Esophagus squamous epithelium (tissue), 5 donors: ENCODE measurements around the gene OR2L8. TPM values are rescaled to one million over a fixed set of nuclear protein-coding genes. Genes with fewer than 3 reads are reported as not detected.

Experiments used
- DNase-seq: peaks from one replicate; lab custom pipeline; 2025; lab: John Stamatoyannopoulos, UW
- H3K27ac ChIP-seq, 4 donors: fragments of 200-600 bp; sonication (generic); one replicate each; pipeline ENCODE4 v1.5.1; 2016 to 2019; ENCODE audit warnings: mild to moderate bottlenecking in 1 of 4
- H3K27me3 ChIP-seq, 4 donors: fragments of 200-600 bp; sonication (generic); 1 replicate in 3 of 4; 2 replicates in 1 of 4; pipeline versions ENCODE4 v1.5.1 to v1.6.0; 2017 to 2021; ENCODE audit warnings: antibody characterized with exemption in 1 of 4
- H3K36me3 ChIP-seq, 3 donors: fragments of 200-600 bp; sonication (generic); one replicate each; pipeline ENCODE4 v1.5.1; 2016 to 2019
- H3K4me1 ChIP-seq, 3 donors: fragments of 200-600 bp; sonication (generic); one replicate each; pipeline ENCODE4 v1.5.1; 2017 to 2019
- H3K4me3 ChIP-seq, 4 donors: fragments of 200-600 bp; sonication (generic); 1 replicate in 3 of 4; 2 replicates in 1 of 4; pipeline ENCODE4 v1.5.1; 2016 to 2019; ENCODE audit warnings: mild to moderate bottlenecking in 2 of 4, moderate library complexity in 1 of 4
- H3K9me3 ChIP-seq, 3 donors: fragments of 200-600 bp; sonication (generic); one replicate each; pipeline ENCODE4 v1.5.1; 2016 to 2019
- POLR2A ChIP-seq, 4 donors: fragments of 450-650 bp; IDR thresholded peaks; one replicate each; pipeline ENCODE4 v1.6.1; 2017; ENCODE audit warnings: antibody characterized with exemption in 4 of 4, mild to moderate bottlenecking in 4 of 4, moderate library complexity in 3 of 4
- WGBS, 2 donors: methylation state at CpG; one replicate each; pipeline ENCODE4 v1.1.5; 2018; 5-methylcytosine and 5-hydroxymethylcytosine counted together
- intact Hi-C: fragments of 100-400 bp; cut with DNase I; formaldehyde crosslinking; loops from one replicate; pipeline ENCODE4 v1.15.0; 2022
- total RNA-seq, 4 donors: library from RNA; depleted of rRNA; stranded (reverse); fragments of >200 nt; gene quantifications; one replicate each; pipeline ENCODE4 v1.1.0, GENCODE V29; 2016
- TF ChIP-seq, protein P1 (sequence below), 6 experiments: fragments of 450-650 bp in 4 of 6; fragments of 200-600 bp in 2 of 6; sonication (generic) in 2 of 6; IDR thresholded peaks; one replicate each; pipeline ENCODE4 v1.5.1; 2016 to 2019; ENCODE audit warnings: antibody characterized with exemption in 6 of 6, mild to moderate bottlenecking in 4 of 6, moderate library complexity in 4 of 6
- donor health status: DM: yes; HTN: yes; CAD: no.

Gene OR2L8, protein sequence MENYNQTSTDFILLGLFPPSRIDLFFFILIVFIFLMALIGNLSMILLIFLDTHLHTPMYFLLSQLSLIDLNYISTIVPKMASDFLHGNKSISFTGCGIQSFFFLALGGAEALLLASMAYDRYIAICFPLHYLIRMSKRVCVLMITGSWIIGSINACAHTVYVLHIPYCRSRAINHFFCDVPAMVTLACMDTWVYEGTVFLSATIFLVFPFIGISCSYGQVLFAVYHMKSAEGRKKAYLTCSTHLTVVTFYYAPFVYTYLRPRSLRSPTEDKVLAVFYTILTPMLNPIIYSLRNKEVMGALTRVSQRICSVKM
- total RNA-seq: not detected

DNA sequence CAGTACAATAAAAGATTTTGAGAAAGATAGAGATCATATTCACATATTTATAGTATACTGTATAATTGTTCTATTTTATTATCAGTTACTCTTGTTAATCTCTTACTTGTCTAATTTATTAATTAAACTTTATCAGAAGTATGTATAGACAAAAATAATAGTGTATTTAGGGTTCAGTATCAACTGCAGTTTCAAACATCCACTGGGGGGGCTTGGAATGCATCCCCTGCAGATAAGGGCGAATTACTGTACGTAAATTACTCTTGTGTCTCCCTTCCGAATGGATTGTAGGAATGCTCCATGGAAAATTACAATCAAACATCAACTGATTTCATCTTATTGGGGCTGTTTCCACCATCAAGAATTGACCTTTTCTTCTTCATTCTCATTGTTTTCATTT is at the start of gene OR2L8:
Gene OR2L8 (plus strand): TSS at position 301 of the 400 bp plus-strand sequence. CDS start 0 bp downstream, at position 301.
- intact Hi-C loops: no loop called here
- Histone ChIP-seq H3K4me1 (no peaks in the 10 kb centered on the region), H3K27ac (no peak within 1 kb of the TSS), H3K27me3 (no peaks in the 10 kb centered on the region), H3K4me3 (no peak within 1 kb of the TSS), H3K9me3 (no peaks in the 10 kb centered on the region), H3K36me3 (no peaks in the 10 kb centered on the region)
- no peak for TF ChIP-seq POLR2A (IDR thresholded peaks at IDR 0.05)
- TF ChIP-seq, protein P1, sequence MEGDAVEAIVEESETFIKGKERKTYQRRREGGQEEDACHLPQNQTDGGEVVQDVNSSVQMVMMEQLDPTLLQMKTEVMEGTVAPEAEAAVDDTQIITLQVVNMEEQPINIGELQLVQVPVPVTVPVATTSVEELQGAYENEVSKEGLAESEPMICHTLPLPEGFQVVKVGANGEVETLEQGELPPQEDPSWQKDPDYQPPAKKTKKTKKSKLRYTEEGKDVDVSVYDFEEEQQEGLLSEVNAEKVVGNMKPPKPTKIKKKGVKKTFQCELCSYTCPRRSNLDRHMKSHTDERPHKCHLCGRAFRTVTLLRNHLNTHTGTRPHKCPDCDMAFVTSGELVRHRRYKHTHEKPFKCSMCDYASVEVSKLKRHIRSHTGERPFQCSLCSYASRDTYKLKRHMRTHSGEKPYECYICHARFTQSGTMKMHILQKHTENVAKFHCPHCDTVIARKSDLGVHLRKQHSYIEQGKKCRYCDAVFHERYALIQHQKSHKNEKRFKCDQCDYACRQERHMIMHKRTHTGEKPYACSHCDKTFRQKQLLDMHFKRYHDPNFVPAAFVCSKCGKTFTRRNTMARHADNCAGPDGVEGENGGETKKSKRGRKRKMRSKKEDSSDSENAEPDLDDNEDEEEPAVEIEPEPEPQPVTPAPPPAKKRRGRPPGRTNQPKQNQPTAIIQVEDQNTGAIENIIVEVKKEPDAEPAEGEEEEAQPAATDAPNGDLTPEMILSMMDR (IDR thresholded peaks at IDR 0.05): no peak
- no peak for DNase-seq
- WGBS, 2 donors: 83 to 84% methylated on average over 3 of the region's 3 CpGs

DNA sequence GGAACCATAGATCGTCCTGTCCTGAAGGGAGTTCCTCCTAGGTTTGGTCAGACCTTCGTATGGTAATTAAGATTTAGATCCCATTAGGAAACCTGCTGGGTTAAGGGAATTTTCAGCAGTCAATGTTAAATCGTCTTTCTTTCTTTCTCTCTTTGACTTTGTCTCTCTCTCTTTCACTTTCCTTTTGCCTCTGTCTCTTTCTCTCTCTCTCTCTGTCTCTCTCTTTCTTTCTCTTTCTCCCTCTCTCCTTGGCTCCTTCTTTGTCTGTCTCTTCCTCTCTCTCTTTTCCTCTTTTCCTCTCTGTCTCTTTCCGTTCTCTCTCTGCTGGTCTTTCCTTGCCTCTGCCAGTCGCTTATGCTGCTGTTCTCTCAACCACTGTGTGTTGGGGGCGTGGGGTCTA is 44.5 kb upstream of the OR2L8 start:
- Histone ChIP-seq H3K27ac (no peak overlapping the region), H3K27me3 (no peaks in the 10 kb centered on the region), H3K4me1 (no peaks in the 10 kb centered on the region), H3K36me3 (no peaks in the 10 kb centered on the region), H3K4me3 (no peak overlapping the region), H3K9me3 (no peaks in the 10 kb centered on the region)
- 73 to 83% methylated on average over 6 of the region's 6 CpGs for WGBS, 2 donors
- TF ChIP-seq, protein P1 (IDR thresholded peaks at IDR 0.05): no peak
- no peak for DNase-seq
- intact Hi-C loops: no loop called here

DNA sequence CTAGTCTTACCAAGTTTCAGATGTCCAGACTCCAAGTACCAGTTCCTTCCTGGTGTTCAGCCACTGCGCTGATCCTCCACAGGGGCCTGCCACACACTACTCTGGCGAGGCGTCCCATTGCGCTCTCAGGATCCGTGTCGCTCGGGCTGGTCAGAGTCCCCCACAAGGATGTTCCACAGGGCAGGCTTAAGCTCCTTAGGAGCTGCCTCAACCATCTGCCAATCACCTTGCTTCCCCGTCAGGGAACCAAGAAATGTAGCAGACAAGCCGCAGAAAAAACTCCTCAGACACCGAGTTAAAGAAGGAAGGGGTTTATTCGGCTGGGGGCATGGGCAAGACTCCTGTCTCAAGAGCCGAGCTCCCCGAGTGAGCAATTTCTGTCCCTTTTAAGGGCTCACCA is 43.5 kb upstream of the OR2L8 start:
- no peak for TF ChIP-seq POLR2A (IDR thresholded peaks at IDR 0.05)
- TF ChIP-seq, protein P1 (IDR thresholded peaks at IDR 0.05): no peak
- WGBS, 2 donors: 88 to 93% methylated on average over 5 to 6 of the region's 13 CpGs
- no peaks in the 10 kb centered on the region for H3K27me3 ChIP-seq

DNA sequence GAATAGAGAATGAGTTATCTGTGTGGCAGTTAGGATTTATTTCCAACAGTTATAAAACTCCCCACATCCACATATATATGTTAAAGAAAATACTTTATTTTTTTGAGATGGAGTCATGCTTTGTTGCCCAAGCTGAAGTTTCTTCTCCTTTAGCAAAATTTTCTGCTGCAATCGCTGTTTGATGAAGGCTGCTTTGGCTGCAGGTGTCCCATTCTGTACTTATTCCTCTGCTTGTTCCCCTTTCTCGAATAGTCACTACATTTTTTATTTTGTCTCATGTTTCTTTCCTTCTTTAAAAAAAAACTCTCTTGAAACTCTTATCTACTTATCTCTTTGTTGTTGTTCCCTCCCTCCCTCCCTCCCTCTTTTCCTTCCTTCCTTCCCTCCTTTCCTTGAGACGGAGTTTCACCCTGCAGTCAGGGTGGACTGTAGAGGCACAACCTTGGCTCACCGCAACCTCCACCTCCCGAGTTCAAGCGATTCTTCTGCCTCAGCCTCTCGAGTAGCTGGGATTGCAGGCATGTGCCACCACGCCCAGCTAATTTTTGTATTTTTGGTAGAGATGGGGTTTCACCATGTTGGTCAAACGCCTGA is 42.7 kb upstream of the OR2L8 start:
- no peak for DNase-seq
- Histone ChIP-seq H3K4me3 (peak overlapping the region in 2 of 4 donors; percentile 18 to 51), H3K27ac (peak overlapping the region in 1 of 4 donors; percentile 50), H3K27me3 (no peaks in the 10 kb centered on the region), H3K4me1 (no peaks in the 10 kb centered on the region), H3K9me3 (no peaks in the 10 kb centered on the region), H3K36me3 (no peaks in the 10 kb centered on the region)
- TF ChIP-seq, protein P1 (IDR thresholded peaks at IDR 0.05): no peak
- TF ChIP-seq POLR2A (IDR thresholded peaks at IDR 0.05): no peak
- intact Hi-C loops: no loop called here
- 35 to 53% methylated on average over 9 of the region's 9 CpGs for WGBS, 2 donors

More for the DNA sequence above, 43.5 kb upstream of the OR2L8 start:
- no peak for DNase-seq
- Histone ChIP-seq H3K4me1 (no peaks in the 10 kb centered on the region), H3K36me3 (no peaks in the 10 kb centered on the region), H3K9me3 (no peaks in the 10 kb centered on the region), H3K4me3 (peak overlapping the region in 1 of 4 donors; percentile 34), H3K27ac (no peak overlapping the region)
- intact Hi-C loops: no loop called here

DNA sequence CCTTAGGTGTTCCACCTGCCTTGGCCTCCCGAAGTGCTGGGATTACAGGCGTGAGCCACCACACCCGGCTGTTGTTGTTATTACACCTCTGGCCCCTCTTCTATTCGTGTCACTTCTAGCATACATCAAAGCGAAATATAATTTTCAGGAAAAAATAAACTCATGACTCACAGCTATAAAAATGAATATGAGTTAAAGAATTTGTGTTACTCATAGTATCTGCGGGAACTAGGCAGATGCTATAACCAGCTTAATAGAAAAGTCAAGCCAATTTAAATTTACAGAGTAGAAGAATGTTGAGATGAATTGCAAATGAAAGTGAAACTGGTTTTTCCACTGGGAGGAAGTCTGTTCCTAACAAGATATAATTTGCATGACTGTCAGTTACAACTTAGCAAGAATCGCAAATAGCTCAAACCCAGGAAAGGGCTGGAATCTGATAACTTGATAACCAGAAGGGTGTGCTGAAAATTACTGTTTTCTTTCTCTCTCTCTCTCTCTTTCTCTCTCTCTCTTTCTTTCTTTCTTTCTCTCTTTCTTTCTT is 42.1 kb upstream of the OR2L8 start:
- 5 to 30% methylated on average over 7 of the region's 7 CpGs for WGBS, 2 donors
- intact Hi-C loops: no loop called here
- DNase-seq: no peak

More for the DNA sequence above, 42.1 kb upstream of the OR2L8 start:
- TF ChIP-seq, protein P1 (IDR thresholded peaks at IDR 0.05): no peak
- TF ChIP-seq POLR2A (IDR thresholded peaks at IDR 0.05): no peak
- peak overlapping the region in 2 of 4 donors; percentile 18 to 51 for H3K4me3 ChIP-seq
- H3K27me3 ChIP-seq: no peaks in the 10 kb centered on the region
- no peaks in the 10 kb centered on the region for H3K9me3 ChIP-seq
- peak overlapping the region in 1 of 4 donors; percentile 50 for H3K27ac ChIP-seq
- H3K4me1 ChIP-seq: no peaks in the 10 kb centered on the region
- no peaks in the 10 kb centered on the region for H3K36me3 ChIP-seq
